GM21723 (cell line): Measurements from ENCODE around the gene ZDHHC3.

ENCODE experiments used
- ATAC-seq: cut with Tn5 transposase; IDR thresholded peaks from one replicate; pipeline ENCODE4 v1.9.1; 2021; ENCODE audit warnings: mild to moderate bottlenecking, moderate library complexity; ENCODE audit not compliant: unreplicated experiment

Gene ZDHHC3

DNA sequence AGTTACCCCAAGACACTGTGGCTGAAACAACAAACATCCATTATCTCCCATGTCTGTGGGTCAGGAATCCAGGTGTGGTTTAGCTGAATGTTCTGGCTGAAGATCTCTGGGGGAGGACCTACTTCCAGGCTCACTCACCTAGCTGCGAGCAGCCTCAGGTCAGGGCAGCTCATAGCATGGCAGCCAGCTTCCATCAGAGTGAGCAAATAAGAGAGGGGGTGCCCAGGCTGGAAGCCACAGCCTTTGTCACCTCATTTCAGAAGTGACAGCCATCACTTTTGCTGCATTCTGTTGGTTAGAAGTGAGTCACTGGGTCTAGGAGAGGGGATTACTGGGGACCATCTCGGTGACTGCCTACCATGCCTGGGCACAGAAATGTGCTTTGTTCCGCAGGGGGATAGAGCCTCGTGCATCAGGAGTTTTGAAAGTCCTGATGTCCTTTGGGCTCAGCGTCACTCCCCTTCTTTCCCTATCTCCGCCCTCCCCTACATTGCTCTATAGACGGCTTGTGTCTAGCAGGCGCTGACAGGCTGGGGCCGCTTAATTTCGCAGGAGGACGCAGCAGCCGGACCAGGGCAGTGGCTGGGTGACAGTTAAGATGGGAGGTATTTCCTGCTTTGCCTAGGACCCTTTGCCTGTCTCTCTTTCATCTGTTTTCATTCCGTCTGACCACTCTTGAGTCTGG is 76.1 kb downstream of the ZDHHC3 start:
- ATAC-seq: no peak

DNA sequence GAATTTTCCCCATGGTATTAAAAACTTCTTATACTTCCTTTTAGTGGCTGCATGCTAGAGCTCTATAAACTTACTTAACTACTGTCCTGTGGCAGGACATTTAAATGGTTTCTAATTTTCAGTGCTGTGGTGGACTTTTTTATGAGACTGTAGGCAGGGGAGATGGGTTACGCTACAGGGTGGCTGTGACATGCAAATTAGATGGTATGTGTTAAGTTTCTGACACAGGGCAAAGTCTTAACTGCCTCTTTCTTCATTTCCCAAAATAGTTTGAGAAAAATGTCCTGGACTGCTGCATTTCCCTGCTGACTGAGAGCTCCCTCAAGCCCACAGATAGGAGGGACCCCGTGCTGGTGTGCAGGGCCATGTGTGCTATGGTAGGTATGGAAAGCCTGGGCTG is 79.5 kb downstream of the ZDHHC3 start:
- ATAC-seq: no peak

DNA sequence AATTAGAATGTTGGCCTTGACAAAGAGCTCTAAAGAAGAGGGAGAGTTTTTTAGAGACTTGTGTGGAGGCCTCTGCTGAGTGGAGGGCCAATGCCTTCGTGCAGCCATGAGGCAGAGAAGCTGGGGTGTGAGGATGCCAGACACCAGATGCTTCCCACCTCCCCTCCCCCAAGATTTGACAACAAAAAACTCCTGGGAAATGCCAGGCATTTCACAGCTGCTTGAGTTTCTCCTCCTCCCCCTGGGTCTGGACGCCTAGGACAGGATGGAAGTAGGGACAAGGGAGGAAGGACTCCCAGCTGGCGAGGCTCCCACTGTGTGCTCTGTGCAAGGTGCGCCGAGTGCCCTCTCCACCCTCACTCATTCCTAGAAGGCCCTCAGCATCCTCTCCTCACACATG is 81.5 kb downstream of the ZDHHC3 start:
- no peak for ATAC-seq

- ATAC-seq: no peak
Observed at GRCh38 chr3:44893097-44893496, 82.9 kb downstream of the ZDHHC3 start.

DNA sequence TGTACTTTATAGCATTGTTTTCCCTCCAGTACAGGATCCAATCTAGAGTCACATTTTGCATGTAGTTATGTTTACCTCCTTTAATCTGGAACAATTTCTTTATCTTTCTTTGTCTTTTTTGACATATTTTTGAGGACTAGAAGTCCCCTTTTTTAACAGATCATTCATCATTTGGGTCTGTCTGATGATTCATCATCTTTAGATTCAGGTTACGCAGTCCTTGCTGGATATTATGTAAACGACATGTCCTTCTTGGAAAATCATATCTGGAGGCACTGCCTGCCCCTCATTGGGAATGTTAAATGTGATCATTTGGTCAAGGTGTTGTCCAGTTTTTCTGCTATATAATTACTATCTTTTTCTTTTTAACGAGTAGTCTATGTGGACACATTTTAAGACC is 83.3 kb downstream of the ZDHHC3 start:
- no peak for ATAC-seq

GRCh38 chr3:44890852-44891251 is 85.1 kb downstream of the ZDHHC3 start:
- no peak for ATAC-seq

DNA sequence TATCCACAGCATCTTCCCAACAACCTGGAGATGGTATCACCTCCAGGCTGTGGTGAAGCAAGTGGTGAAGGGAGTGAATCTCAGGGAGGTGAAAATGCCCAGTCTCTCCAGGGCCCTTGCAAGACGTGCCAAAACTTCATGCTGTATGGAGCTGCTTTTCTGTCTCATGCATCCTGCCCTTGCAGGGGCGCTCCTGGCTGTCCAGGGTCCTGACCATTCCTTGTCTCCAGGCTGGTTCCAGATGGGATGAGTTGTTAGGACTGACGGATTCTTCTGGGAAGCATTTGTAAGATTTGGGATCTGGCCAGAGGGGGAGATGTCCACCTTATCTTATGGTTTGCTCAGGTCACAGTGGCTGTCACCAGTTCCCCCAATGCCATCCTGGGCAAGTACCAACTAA is 85.7 kb downstream of the ZDHHC3 start:
- ATAC-seq: no peak

DNA sequence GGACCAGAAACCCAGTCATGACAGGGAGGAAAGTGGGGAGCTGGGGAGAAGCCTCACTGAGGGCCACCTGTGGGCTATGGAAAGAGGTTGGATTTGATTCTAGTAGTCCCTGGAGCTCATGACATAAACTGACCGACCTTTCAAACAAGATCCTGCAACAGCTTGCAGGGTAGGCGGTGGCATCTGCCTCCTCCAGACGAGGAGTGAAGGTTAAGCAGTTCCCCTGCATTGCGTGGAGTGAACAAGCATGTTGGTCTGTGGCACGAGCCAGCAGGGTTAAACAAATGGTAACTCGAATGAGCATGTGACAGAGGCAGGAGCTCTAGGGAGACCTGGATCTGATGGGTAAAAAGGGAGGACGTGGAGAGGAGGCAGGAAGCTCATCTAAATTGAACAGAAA is 88.9 kb downstream of the ZDHHC3 start:
- ATAC-seq: no peak

DNA sequence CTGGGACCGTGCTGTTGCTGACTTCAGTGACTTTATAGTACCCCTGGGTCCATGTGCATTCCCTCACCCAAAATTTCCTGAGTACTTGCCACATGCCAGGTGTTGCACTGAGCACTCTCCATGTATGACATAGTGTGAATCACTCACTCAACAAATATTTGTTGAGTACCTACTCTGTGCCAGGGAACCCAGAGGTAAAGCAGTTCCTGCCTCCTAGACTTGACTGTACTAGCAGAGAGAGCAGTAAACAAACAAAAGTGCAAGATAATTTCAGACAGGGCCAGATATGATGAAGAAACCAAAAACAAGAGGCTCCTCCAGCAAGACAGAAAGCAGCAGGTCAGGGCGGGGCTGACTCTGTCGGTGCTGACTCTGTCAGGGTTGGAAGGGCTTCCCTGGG is 89.4 kb downstream of the ZDHHC3 start:
- no peak for ATAC-seq

DNA sequence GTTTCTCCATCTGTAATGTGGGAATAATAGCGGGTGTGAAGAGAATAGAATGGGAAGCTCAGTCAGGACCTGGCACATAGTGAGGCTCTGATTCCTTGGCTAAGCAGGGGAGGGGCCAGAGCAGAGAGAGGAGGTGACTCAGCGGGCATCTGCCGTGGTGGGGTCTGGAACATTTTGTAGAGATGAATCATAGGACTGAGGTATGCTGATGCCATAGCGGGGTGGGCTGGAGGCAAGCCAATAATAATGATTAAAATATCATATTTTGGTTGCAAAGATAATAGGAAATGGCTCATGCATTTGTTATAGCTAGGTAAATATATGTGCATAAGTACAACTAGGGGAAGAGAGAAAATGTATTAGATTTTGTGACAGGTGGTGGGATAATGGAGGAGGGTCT is 90.4 kb downstream of the ZDHHC3 start:
- ATAC-seq: no peak

DNA sequence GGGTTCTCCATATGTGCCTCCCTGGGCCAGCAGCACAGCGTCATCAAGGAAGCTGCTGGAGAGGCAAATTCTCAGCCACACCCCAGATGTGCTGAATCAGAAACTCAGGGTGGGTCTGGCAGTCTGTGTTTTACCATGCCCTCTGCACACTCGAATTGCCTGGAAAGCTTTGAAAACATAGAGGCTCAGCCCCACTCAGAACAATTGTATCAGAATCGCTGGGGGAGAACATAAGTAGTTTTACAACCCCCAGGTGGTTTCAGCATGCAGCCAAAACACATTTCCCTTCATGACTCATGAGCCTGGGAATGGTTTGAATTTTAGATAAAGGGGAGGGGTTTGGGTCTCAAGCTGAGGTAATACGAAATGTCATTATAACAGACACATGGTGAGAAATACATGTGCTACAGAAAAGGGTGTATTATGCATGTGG is 92.0 kb downstream of the ZDHHC3 start:
- ATAC-seq: no peak

DNA sequence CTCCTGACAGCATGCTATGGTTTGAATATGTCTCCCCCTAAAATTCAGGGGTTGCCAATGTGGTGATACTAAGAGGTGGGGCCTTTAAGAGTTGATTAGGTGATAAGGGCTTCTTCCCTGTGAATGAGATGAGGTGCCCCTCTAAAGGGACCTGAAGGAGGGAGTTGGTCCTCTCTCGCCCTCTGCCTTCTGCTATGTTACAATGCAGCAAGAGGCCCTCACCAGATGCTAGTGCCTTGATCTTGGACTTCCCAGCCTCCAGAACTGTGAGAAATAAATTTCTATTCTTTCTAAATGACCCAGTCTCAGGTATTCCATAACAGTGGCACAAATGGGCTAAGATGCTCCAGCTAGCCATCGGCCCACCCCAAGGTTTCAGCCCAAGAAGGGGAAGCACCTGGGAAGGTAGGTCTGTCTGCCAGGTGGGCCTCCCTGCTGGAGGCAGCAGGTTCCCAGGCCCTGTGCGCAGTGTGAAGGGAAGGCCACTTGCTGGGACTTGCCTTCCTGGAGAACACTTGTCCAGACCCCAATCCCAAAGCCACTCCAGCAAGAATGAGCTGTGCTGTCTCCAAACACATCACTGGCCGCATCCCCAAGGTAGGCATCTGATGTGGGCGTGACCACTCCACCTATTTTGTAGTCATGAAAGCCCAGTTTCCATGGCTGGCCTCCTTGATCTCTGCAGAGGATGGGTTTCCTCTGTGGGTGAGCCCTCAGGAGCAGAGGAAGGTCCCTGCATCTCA is 92.6 kb downstream of the ZDHHC3 start:
- no peak for ATAC-seq

- no peak for ATAC-seq
Observed at GRCh38 chr3:44880284-44880683, 95.7 kb downstream of the ZDHHC3 start.

DNA sequence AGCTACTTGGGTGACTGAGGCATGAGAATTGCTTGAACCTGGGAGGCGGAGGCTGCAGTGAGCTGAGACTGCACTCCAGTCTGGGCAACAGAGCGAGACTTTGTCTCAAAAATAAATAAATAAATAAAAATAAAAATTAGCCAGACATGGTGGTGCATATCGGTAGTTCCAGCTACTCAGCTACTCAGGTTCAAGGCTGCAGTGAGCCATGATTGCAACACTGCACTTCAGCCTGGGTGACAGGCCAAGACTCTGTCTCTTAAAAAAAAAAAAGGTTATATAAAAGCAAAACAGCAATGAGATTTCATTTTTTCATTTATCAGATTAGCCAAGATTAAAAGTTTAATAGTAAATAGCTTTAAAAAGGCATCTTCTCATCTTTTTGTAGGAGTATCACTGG is 98.6 kb downstream of the ZDHHC3 start:
- no peak for ATAC-seq

- no peak for ATAC-seq
Observed at GRCh38 chr3:44875596-44875995, 100.4 kb downstream of the ZDHHC3 start.
